Retinal pigment epithelial cell (primary cell): ENCODE measurements around the gene LIPA.
"Not testable (repeated sequence)": the region's sequence is repeated elsewhere in the genome, so short reads cannot be mapped to it uniquely, and the experiment has no call there.

Source experiments
- DNase-seq: peaks from one replicate; pipeline ENCODE4 v3.0.0-alpha.2; 2010; ENCODE audit warnings: low read depth
- H3K4me3 ChIP-seq: 2 replicates; pipeline ENCODE4 v1.5.1; 2011; ENCODE audit warnings: mild to moderate bottlenecking, low read length, control low read depth, moderate library complexity
- TF ChIP-seq, protein P1 (sequence below): conservative IDR thresholded peaks from 2 replicates; pipeline ENCODE4 v1.5.1; 2011; ENCODE audit warnings: low read depth, low read length, control low read depth, inconsistent platforms

Gene LIPA

DNA sequence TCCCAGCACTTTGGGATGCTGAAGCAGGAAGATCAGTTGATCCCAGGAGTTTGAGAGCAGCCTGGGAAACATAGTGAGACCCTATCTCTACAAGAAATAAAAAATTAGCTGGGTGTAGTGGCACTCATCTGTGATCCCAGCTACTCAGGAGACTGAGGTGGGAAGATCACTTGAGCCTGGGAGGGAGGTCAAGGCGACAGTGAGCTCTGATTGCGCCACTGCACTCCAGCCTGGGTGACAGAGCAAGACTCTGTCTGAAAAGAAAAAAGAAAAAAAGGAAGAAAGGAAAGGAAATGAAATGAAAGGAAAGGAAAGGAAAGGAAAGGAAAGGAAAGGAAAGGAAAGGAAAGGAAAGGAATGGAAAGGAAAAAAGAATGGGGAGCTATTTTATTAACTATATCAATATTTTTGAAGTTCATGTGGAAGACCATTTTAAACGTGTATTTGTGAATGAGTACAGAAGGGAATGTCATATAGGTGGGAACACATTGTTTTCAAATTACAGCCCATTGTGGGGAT is 43.2 kb upstream of the LIPA start:
- no peak for DNase-seq
- TF ChIP-seq, protein P1, sequence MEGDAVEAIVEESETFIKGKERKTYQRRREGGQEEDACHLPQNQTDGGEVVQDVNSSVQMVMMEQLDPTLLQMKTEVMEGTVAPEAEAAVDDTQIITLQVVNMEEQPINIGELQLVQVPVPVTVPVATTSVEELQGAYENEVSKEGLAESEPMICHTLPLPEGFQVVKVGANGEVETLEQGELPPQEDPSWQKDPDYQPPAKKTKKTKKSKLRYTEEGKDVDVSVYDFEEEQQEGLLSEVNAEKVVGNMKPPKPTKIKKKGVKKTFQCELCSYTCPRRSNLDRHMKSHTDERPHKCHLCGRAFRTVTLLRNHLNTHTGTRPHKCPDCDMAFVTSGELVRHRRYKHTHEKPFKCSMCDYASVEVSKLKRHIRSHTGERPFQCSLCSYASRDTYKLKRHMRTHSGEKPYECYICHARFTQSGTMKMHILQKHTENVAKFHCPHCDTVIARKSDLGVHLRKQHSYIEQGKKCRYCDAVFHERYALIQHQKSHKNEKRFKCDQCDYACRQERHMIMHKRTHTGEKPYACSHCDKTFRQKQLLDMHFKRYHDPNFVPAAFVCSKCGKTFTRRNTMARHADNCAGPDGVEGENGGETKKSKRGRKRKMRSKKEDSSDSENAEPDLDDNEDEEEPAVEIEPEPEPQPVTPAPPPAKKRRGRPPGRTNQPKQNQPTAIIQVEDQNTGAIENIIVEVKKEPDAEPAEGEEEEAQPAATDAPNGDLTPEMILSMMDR, result no peak
- H3K4me3 ChIP-seq, result no peak overlapping the region

DNA sequence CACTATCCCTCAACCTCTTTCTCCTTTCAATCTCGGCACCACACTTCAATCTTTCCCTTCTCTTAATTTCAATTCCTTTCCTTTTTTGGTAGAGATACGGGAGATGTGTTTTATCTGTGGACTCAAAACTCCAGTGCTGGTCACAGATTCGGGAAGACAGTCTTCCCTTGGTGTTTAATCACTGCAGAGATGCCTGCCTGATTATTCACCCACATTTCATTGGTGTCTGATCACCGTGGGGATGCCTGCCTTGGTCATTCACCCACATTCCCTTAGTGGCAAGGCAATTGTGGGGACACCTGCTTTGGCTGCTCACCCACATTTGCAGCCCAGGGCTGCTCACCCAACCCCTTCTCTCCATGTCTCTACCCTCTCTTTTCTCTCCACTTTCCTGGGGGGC is 33.7 kb upstream of the LIPA start:
- not testable (repeated sequence) for DNase-seq, H3K4me3 ChIP-seq

DNA sequence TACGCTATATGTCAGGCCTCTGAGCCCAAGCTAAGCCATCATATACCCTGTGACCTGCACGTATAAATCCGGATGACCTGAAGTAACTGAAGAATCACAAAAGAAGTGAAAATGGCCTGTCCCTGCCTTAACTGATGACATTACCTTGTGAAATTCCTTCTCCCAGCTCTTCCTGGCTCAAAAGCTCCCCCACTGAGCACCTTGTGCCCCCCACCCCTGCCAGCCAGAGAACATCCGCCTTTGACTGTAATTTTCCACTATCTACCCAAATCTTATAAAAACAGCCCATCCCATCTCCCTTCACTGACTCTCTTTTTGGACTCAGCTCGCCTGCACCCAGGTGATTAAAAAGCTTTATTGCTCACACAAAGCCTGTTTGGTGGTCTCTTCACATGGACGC is 33.1 kb upstream of the LIPA start:
- not testable (repeated sequence) for DNase-seq, H3K4me3 ChIP-seq

DNA sequence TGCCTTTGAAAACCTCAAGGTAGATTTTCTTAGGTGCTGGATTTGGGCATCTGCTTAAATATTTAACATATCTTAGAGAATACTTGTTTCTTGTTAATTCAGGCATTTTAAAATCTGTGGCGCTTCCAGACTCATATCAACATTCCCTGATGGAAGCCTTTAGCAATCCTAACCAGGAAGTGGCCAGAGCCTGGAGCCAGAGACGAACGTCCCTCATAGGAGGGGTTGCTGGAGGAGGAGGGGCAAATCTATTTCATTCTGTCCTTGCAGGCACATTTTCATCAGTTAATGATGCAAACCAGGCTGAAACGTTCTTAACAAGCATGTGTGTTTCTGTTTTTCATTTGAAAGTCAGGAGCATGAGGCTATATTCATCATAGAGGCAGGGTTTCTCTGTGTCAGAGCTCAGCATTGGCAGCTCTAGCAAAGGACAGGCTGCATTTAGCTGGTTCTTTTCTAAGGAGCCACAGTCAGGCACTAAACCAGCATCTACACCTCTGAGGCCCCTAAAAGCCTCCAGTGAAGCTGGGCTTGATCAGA is 32.4 kb upstream of the LIPA start:
- DNase-seq, result peak; percentile 44
- TF ChIP-seq, protein P1, result no peak
- H3K4me3 ChIP-seq, result peak overlapping the region; percentile 27

DNA sequence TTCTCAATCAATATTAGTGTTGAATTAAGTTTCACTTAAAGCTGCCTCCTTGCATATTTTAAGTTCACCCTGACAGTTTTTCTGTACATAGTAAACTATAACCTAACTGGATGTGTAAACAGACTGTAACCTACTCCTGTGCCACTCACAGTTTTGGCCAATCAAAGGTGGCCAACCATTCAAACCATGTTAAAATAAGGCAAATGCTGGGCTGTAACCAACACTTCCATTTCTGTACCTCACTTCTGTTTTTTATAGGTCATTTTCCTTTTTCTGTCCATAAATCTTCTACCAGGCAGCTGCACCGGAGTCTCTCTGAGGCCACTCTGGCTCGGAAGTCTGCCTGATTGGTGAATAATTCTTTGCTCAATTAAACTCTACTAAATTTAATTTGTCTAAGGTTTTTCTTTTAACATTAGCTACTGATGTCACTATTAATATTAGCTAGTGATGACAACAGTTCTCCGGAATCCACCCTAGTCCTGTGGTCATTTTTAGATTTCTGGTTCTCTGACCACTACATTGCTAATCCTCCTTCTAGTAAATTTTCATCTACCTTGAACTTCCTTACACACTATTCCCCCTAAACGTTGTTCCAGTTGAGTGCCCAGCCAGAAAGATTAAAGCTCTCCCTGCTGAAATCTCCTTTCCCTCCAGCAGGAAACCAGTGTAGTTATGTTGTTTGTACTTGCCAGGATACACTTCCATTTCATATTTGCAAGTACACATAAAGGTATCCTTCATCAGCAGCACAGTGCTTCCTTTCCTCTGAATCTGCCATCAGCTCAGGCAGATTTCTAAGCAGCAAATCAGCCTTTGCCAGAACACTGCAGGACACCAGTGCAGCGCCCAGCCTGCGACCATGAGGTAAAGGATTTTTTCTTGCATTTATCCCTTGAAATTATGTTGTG is 31.7 kb upstream of the LIPA start:
- H3K4me3 ChIP-seq, result peak overlapping the region; percentile 27
- peak; percentile 80 for DNase-seq
- TF ChIP-seq, protein P1, result no peak

DNA sequence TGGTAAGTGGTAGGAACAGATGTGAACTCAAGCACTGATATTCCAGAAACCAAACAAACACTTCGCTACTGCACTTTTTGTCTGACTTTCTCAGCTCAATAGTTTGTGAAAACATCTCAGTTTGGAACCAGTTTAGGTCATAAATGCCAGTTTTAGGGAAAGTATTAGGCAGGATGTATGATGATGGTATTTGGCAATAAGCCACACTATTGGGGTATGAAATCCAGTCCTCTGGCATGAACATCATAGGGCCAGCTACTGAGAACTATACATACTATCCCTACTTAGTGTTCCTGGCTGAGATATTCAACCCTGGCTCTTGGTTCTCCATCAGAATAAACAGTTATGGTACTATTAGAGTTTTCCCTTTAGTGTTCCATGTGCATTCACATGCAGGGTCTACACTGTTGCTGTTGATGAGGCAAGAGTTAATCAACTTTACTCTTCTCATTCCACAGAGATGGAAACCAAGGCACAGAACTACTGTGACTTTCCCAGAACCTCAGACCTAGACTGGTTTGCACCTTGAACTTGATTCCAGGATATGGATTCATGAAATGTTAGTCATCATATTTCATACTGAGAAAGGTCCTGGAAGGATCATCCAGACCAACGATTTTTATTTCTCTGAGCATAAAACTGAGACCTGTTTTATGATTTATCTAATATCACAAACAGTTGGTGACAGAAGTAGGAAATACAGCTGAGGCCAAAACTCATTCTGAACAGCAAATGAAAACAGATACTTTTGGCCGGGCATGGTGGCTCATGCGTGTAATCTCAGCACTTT is 30.2 kb upstream of the LIPA start:
- TF ChIP-seq, protein P1, result no peak
- DNase-seq, result no peak
- H3K4me3 ChIP-seq, result no peak overlapping the region

DNA sequence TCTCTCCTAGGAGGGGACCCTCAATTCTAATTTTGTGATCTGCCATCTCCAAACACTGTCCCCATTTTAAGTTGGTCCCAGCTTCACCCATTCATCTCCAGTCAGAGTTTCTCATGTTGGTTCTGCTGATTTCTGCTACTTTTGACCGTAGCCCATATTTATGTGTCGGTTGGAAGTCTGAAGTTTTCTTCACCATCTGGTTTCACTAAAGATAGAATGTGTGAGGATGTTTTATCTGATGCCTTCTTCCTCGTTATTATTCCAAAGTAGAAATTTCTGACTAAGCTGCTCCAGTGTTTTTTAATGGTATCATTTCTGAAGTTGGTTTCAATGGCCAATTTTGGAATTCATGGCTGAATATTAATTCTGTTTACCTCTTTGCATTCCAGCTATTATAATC is 28.9 kb upstream of the LIPA start:
- no peak for DNase-seq
- no peak overlapping the region for H3K4me3 ChIP-seq
- TF ChIP-seq, protein P1, result no peak
